Sigmoid colon (tissue), 4 donors: Measurements from ENCODE around the gene AMACR.

ENCODE experiments used
- EP300 ChIP-seq, 4 donors: sonication (generic); formaldehyde crosslinking; IDR thresholded peaks; one replicate each; pipeline ENCODE4 v1.6.1; 2017; ENCODE audit warnings: antibody characterized with exemption in 4 of 4
- POLR2A ChIP-seq, 2 donors: fragments of 450-650 bp; IDR thresholded peaks; one replicate each; pipeline ENCODE4 v1.6.1; 2016; ENCODE audit warnings: antibody characterized with exemption in 2 of 2, mild to moderate bottlenecking in 2 of 2, moderate library complexity in 2 of 2
- POLR2AphosphoS5 ChIP-seq, 4 donors: sonication (generic); formaldehyde crosslinking; IDR thresholded peaks; one replicate each; pipeline ENCODE4 v1.6.1; 2017; ENCODE audit warnings: antibody characterized with exemption in 4 of 4
- TF ChIP-seq, protein P1 (sequence below), 4 experiments: fragments of 450-650 bp in 3 of 4; fragments of 200-600 bp in 1 of 4; IDR thresholded peaks; one replicate each; pipeline ENCODE4 v1.5.1; 2016 to 2019; ENCODE audit warnings: antibody characterized with exemption in 4 of 4, mild to moderate bottlenecking in 3 of 4, moderate library complexity in 2 of 4

DNA sequence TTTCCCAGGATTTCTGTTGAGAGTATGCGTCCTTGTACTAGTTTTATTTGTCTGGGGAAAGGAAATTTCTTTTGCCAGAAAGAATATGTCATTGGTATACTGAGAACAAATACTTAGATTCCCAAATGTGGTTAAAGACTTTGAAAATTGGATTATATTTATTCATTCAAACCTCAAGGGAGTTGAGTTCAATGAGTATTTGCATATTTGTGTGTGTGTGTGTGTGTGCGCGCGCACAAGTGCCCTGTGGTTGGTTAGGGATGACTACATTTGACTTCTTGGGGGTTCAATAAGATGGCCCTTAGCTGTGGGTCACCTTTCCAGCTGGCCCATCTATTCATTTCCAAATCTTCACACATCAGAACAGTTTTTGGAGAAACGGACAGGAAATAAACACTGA, 66.8 kb downstream of the AMACR start:
- TF ChIP-seq, protein P1, sequence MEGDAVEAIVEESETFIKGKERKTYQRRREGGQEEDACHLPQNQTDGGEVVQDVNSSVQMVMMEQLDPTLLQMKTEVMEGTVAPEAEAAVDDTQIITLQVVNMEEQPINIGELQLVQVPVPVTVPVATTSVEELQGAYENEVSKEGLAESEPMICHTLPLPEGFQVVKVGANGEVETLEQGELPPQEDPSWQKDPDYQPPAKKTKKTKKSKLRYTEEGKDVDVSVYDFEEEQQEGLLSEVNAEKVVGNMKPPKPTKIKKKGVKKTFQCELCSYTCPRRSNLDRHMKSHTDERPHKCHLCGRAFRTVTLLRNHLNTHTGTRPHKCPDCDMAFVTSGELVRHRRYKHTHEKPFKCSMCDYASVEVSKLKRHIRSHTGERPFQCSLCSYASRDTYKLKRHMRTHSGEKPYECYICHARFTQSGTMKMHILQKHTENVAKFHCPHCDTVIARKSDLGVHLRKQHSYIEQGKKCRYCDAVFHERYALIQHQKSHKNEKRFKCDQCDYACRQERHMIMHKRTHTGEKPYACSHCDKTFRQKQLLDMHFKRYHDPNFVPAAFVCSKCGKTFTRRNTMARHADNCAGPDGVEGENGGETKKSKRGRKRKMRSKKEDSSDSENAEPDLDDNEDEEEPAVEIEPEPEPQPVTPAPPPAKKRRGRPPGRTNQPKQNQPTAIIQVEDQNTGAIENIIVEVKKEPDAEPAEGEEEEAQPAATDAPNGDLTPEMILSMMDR (IDR thresholded peaks at IDR 0.05), result no peak
- TF ChIP-seq POLR2AphosphoS5 (IDR thresholded peaks at IDR 0.05) (no peak), POLR2A (IDR thresholded peaks at IDR 0.05) (no peak), EP300 (IDR thresholded peaks at IDR 0.05) (no peak)
